Measurements from ENCODE around the gene IDH2.
"Not testable (repeated sequence)": the region's sequence is repeated elsewhere in the genome, so short reads cannot be mapped to it uniquely, and the experiment has no call there.

Gene IDH2

DNA sequence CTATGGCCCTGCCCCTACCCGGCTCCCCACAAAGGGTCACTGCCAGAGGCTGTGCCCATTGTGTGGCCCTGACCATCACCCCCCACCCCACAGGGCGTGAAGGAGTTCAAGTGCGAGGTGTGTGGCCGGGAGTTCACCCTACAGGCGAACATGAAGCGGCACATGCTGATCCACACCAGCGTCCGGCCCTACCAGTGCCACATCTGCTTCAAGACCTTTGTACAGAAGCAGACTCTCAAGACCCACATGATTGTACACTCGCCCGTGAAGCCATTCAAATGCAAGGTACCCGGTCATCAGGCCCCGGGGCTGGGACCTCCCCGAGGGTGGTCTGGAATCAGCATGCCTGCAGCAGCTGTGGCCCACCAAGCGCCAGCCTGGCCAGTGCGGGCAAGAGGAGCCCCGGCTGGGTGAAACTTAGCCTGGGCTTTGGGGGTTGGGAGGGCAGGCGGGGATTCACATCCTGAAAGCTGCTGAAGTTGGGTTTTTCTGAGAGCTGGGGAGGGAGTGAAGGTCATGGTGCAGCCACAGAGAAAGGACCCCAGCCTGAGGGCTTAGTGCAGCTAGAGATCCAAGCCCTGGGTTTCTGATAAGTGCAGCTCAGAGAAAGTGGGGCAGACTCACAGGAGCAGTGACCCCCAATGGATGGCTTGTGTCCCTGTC, 29.2 kb downstream of the IDH2 start:
- Mint-ChIP-seq H3K27me3 (no peaks in the 10 kb centered on the region), H3K4me3 (no peak overlapping the region), H3K4me1 (ENCODE audit: low read depth in 2 of 2) (no peaks in the 10 kb centered on the region), H3K27ac (peak overlapping the region; percentile 81 to 85), H3K9me3 (no peaks in the 10 kb centered on the region), H3K36me3 (ENCODE audit: insufficient read depth) (peaks cover 14% of the 10 kb centered on the region)
- DNase-seq (no peak), ATAC-seq (replicated peaks) (no peak)

DNA sequence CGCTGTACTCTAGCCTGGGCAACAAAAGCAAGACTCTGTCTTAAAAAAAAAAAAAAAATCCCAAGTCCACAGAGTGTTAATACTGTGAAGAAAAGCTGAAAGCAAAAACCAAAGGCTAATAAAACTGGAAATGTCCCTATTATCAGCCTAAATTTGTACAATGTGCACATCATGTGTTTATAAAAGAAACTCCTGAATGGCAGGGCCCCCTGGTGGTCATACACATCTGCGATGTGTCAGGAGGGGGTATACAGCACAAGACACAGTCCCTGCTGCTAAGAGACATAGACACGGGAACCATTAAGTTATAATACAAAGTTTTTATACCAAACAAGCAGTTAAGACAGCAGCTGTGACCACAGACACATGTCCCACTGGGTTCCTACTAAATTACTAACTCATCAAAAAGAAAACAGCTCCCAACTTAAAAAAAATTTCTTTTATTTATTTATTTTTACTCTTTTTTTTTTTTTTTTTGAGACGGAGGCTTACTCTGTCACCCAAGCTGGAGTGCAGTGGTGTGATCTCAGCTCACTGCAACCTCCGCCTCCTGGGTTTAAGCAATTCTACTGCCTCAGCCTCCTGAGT, 31.0 kb downstream of the IDH2 start:
- H3K36me3 Mint-ChIP-seq (ENCODE audit: insufficient read depth): peaks cover 14% of the 10 kb centered on the region
- peak; percentile 97 for ATAC-seq (replicated peaks)
- H3K27ac Mint-ChIP-seq: no peak overlapping the region
- DNase-seq: peak; percentile 74 to 76 (median 75)
- no peaks in the 10 kb centered on the region for H3K9me3 Mint-ChIP-seq
- H3K27me3 Mint-ChIP-seq: no peaks in the 10 kb centered on the region
- H3K4me1 Mint-ChIP-seq (ENCODE audit: low read depth in 2 of 2): no peaks in the 10 kb centered on the region
- no peak overlapping the region for H3K4me3 Mint-ChIP-seq

DNA sequence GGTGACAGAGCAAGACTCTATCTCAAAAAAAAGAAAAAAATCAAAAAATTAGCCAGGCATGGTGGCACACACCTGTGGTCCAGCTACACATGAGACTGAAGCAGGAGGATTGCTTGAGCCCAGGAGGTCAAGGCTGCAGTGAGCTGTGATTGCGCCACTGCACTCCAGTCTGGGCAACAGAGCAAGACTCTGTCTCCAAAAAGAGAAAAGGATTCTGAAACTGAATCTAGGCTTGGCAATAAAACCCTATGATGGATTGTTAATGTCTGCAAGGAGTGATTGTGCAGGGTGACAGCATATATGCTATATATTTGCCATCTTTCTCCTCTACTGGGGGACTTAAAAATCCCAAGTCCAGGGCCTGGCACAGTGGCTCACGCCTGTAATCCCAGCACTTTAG, 31.6 kb downstream of the IDH2 start:
- not testable (repeated sequence) for H3K9me3 Mint-ChIP-seq; H3K4me3 Mint-ChIP-seq; DNase-seq; H3K4me1 Mint-ChIP-seq (ENCODE audit: low read depth in 2 of 2); ATAC-seq (replicated peaks); H3K27me3 Mint-ChIP-seq
- Mint-ChIP-seq H3K36me3 (ENCODE audit: insufficient read depth) (peaks cover 14% of the 10 kb centered on the region), H3K27ac (peak overlapping the region; percentile 64 to 70)

DNA sequence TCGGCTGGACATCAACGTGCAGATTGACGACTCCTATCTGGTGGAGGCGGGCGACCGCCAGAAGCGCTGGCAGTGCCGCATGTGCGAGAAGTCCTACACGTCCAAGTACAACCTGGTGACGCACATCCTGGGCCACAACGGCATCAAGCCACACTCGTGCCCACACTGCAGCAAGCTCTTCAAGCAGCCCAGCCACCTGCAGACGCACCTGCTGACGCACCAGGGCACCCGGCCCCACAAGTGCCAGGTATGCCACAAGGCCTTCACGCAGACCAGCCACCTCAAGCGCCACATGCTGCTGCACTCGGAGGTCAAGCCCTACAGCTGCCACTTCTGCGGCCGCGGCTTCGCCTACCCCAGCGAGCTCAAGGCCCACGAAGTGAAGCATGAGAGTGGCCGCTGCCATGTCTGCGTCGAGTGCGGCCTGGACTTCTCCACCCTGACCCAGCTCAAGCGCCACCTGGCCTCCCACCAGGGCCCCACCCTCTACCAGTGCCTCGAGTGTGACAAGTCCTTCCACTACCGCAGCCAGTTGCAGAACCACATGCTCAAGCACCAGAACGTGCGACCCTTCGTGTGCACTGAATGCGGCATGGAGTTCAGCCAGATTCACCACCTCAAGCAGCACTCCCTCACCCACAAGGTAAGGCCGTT, 34.2 kb downstream of the IDH2 start:
- H3K36me3 Mint-ChIP-seq (ENCODE audit: insufficient read depth): peaks cover 11% of the 10 kb centered on the region
- peaks cover 0 to 3% of the 10 kb centered on the region in 2 donors for H3K4me1 Mint-ChIP-seq (ENCODE audit: low read depth in 2 of 2)
- DNase-seq (no peak), ATAC-seq (replicated peaks) (no peak)
- no peak overlapping the region for H3K4me3 Mint-ChIP-seq
- H3K27ac Mint-ChIP-seq: no peak overlapping the region
- no peaks in the 10 kb centered on the region for H3K27me3 Mint-ChIP-seq
- H3K9me3 Mint-ChIP-seq: no peaks in the 10 kb centered on the region

DNA sequence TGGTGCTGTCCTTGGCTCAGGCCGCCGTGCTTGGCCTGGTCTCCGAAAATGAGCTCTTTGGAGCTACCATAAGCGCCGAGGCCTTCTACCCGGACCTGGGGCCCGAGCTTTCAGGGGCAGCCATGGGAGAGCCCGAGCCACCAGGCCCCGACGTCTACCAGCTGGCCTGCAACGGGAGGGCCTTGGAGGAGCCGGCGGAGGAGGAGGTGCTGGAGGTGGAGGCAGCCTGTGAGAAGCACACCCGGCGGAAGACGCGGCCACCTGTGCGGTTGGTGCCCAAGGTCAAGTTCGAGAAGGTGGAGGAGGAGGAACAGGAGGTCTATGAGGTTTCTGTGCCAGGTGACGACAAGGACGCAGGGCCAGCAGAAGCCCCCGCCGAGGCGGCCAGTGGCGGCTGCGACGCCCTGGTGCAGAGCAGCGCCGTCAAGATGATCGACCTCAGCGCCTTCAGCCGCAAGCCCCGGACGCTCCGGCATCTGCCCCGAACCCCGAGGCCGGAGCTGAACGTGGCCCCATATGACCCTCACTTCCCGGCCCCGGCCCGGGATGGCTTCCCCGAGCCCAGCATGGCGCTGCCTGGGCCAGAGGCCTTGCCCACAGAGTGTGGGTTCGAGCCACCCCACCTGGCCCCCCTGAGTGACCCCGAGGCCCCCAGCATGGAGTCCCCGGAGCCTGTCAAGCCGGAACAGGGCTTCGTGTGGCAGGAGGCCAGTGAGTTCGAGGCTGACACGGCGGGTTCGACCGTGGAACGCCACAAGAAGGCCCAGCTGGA, 34.9 kb downstream of the IDH2 start:
- Mint-ChIP-seq H3K4me3 (no peak overlapping the region), H3K27me3 (no peaks in the 10 kb centered on the region), H3K9me3 (no peaks in the 10 kb centered on the region), H3K36me3 (ENCODE audit: insufficient read depth) (peaks cover 11% of the 10 kb centered on the region), H3K4me1 (ENCODE audit: low read depth in 2 of 2) (peaks cover 0 to 7% of the 10 kb centered on the region in 2 donors), H3K27ac (no peak overlapping the region)
- DNase-seq: no peak
- no peak for ATAC-seq (replicated peaks)

DNA sequence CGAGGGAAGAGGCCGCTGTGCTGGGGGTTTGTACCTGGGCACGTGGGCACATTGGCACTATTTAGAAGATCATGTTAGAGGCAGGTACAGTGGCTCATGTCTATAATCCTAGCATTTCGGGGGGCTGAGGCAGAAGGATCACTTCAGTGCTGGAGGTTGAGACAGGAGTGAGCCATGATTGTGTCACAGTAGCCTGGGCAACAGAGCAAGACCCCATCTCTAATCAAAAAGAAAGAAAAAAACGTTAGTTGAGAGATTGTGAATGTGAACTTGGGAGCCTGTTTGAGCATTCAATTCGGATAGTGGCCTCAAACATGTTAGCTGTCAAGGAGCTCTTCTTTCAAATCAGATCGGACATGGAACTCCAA, 36.6 kb downstream of the IDH2 start:
- H3K27me3 Mint-ChIP-seq: no peaks in the 10 kb centered on the region
- H3K36me3 Mint-ChIP-seq (ENCODE audit: insufficient read depth): peaks cover 11% of the 10 kb centered on the region
- no peaks in the 10 kb centered on the region for H3K9me3 Mint-ChIP-seq
- DNase-seq (no peak), ATAC-seq (replicated peaks) (no peak)
- H3K4me1 Mint-ChIP-seq (ENCODE audit: low read depth in 2 of 2): peaks cover 11 to 17% of the 10 kb centered on the region in 2 donors
- no peak overlapping the region for H3K4me3 Mint-ChIP-seq
- peak overlapping the region in 1 of 2 donors; percentile 79 for H3K27ac Mint-ChIP-seq

DNA sequence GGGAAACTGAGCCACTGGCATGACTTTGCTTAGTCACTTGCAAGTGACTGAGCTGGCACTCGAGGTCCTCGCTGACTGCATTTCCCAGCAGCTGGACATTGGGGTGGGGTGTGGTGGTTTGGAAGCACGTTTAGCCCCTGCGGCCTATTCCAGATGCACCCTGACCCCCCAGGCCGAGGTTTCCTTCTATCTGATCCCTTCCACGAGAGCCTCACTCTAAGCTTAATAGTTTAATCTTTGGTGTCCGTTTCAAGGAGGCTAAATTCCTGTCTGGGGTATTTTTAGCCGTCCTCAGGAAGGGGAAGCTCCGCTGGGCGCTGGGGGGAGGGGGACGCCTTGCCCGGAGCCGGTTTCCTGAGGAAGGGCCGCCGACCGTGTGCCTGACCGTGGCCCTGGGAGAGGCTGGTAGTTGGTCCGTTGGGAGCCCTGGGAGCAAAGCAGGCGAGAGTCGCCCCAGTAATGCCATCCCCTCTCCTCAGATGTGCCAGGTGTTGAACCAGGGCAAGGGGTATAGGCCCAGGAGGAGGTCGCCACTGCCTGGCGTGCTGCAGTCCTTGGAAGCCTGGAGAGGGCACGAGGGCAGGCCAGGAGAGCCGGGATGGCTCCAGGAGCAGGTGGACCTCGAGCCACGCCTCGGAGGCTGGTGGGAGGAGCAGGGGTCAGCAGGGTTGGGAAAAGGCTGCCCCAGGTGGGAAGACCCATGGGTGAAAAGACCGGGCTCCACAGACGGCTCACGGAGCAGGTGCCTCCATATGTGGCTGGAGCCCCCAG, 37.2 kb downstream of the IDH2 start:
- DNase-seq (no peak), ATAC-seq (replicated peaks) (no peak)
- H3K4me3 Mint-ChIP-seq: no peak overlapping the region
- no peaks in the 10 kb centered on the region for H3K27me3 Mint-ChIP-seq
- peaks cover 7% of the 10 kb centered on the region for H3K36me3 Mint-ChIP-seq (ENCODE audit: insufficient read depth)
- peaks cover 12 to 18% of the 10 kb centered on the region in 2 donors for H3K4me1 Mint-ChIP-seq (ENCODE audit: low read depth in 2 of 2)
- H3K9me3 Mint-ChIP-seq: no peaks in the 10 kb centered on the region
- H3K27ac Mint-ChIP-seq: peak overlapping the region; percentile 44 to 79

DNA sequence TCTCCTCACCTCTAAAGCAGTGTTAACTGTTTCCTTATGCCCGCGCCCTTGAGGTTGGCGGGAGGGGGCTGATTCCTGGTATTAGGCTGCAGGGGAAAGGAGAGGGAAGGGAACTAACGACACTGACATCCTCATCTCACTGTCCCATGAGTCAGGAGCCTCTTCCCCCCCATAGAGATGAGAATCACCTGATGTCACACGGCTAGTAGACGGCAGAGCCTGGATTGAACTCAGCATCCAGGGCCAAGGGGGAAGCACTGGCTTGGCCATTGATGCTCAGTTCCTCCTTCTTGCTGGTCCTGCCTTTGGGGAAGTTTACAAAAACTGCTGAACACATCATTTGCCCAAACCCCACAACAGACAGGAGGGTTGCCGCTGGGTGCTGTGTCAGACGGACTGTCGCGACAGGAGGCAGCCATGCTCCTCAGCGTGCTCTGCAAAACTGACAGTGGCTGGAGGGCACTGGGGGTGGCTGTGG, 38.5 kb downstream of the IDH2 start:
- H3K27ac Mint-ChIP-seq: peak overlapping the region in 1 of 2 donors; percentile 54
- peaks cover 6% of the 10 kb centered on the region for H3K36me3 Mint-ChIP-seq (ENCODE audit: insufficient read depth)
- H3K4me3 Mint-ChIP-seq: no peak overlapping the region
- H3K9me3 Mint-ChIP-seq: no peaks in the 10 kb centered on the region
- no peak for DNase-seq
- no peaks in the 10 kb centered on the region for H3K27me3 Mint-ChIP-seq
- H3K4me1 Mint-ChIP-seq (ENCODE audit: low read depth in 2 of 2): peaks cover 25 to 31% of the 10 kb centered on the region in 2 donors
- no peak for ATAC-seq (replicated peaks)

DNA sequence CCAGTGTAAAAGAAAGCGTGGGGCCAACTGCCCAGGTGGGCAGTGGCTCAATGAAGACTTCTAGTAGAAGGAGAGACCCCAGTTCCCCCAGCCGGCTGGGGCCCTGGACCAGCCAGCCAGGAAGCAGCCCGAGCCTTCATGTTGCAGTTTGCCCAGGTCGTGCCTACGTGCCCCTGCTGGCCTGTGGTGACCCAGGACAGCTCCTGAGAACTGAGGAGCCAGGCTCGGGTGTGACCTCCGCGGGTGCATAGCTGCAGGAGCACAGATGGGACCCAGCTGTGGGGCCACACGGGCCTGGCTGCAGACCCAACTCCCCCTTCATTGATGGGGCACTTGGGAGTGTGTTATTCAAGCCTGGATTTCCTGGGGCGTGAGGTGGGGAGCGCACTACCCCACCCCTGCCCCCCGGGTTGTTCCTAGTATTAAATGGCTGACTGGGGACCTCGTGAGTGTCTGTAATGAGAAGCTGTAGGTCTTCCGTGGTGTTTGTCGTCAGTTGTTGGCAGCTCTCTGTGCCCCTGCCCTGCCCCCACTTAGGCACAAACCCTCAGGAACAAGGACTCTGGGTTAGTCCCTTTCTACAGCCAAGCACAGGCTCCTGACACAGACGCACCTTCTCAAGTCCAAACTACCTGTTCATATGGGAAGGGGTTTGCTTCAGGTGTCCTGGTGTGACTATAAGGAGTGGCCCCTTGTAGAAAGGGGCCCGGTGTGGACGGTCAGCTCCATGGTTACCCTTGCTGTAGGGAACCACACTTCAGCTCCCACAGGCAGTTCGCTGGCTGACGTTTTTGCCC, 39.1 kb downstream of the IDH2 start:
- DNase-seq (no peak), ATAC-seq (replicated peaks) (no peak)
- Mint-ChIP-seq H3K4me1 (ENCODE audit: low read depth in 2 of 2) (peaks cover 32 to 33% of the 10 kb centered on the region in 2 donors), H3K36me3 (ENCODE audit: insufficient read depth) (no peaks in the 10 kb centered on the region), H3K27ac (peak overlapping the region; percentile 80 to 87), H3K27me3 (no peaks in the 10 kb centered on the region), H3K4me3 (no peak overlapping the region), H3K9me3 (no peaks in the 10 kb centered on the region)

DNA sequence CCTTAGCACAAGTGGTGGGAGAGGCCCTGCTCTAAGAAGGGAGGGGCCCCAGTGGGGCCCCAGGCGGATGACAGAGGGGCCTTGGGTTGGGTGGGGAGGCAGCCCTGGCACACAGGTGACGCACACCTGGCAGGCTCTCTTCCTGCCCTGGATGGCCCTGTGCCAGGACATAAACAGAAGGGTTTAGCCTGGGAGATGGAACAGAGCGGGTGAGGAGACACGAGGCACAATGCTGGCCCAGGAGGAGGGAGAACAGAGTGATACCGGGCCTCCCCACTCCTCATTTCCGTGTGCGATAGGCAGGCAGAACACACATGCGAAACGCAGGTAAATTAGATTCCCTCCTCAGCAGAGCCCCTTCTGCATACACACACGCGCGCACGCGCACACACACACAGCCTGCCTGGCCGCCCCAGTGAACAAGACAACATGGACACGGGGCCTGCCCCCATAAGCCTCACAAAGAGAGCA, 39.8 kb downstream of the IDH2 start:
- Mint-ChIP-seq H3K9me3 (no peaks in the 10 kb centered on the region), H3K27me3 (no peaks in the 10 kb centered on the region), H3K4me1 (ENCODE audit: low read depth in 2 of 2) (peaks cover 36% of the 10 kb centered on the region in 2 donors), H3K36me3 (ENCODE audit: insufficient read depth) (no peaks in the 10 kb centered on the region), H3K27ac (peak overlapping the region; percentile 80 to 87), H3K4me3 (peak overlapping the region in 1 of 2 donors; percentile 43)
- ATAC-seq (replicated peaks) (peak; percentile 29), DNase-seq (no peak)

DNA sequence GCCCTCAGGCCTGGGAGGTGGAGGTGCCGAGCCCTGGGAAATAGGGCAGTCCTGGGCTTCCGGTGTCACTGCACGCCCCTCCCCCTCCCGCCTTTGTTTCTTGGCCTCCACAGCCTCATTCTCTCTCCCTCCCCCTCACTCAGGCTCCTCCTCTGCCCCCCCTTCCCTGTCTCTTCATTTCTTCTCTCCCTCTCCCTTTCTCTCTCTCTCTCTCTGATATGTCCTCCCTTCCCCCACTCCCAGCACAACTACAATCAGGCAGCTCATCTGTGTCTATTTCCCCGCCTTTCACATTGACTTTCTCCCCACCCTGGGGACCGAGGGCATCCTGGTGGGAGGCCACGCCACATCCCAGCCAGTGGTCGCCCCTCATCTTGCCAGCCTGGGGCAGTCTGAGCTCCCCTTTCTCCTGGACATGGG, 40.2 kb downstream of the IDH2 start:
- ATAC-seq (replicated peaks) (peak; percentile 45), DNase-seq (peak in 2 of 3 experiments; percentile 20 to 32)
- Mint-ChIP-seq H3K27me3 (no peaks in the 10 kb centered on the region), H3K4me1 (ENCODE audit: low read depth in 2 of 2) (peaks cover 36% of the 10 kb centered on the region in 2 donors), H3K9me3 (no peaks in the 10 kb centered on the region), H3K36me3 (ENCODE audit: insufficient read depth) (no peaks in the 10 kb centered on the region), H3K27ac (peak overlapping the region; percentile 80 to 87), H3K4me3 (peak overlapping the region; percentile 19 to 43)

DNA sequence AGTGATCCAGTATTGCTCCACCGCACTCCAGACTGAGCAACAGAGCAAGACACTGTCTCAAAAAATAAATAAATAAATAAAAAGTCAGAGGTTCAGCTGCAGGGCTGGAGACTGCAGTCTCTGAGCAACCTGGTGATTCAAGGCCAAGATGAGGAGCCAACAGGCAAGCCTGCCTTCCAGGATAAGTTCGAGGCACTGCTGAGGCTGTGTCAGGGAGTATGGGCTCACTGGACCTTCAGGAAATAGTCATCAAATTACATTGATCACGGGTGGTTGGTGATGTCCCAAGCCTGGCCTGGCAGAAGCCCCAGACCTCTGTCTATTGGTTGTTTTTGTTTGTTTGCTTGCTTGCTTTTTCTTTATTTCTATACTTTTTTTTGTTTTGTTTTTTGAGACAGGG, 41.5 kb downstream of the IDH2 start:
- H3K27ac Mint-ChIP-seq: peak overlapping the region; percentile 92 to 93

More for the DNA sequence above, 41.5 kb downstream of the IDH2 start:
- ATAC-seq (replicated peaks): no peak
- no peaks in the 10 kb centered on the region for H3K9me3 Mint-ChIP-seq
- no peaks in the 10 kb centered on the region for H3K36me3 Mint-ChIP-seq (ENCODE audit: insufficient read depth)
- no peak overlapping the region for H3K4me3 Mint-ChIP-seq
- DNase-seq: no peak
- H3K27me3 Mint-ChIP-seq: no peaks in the 10 kb centered on the region
- peaks cover 36% of the 10 kb centered on the region in 2 donors for H3K4me1 Mint-ChIP-seq (ENCODE audit: low read depth in 2 of 2)

Measured in effector memory CD8-positive, alpha-beta T cell (primary cell).